ENCODE measurements around the gene LOXL3. TPM values are rescaled to one million over a fixed set of nuclear protein-coding genes. Genes with fewer than 3 reads are reported as not detected.
A peak's percentile ranks its signal among the peaks of the same experiment; 100 is the strongest.

Gene LOXL3
- total RNA-seq, 1 donor from 2014 or later, result 24.2 TPM

DNA sequence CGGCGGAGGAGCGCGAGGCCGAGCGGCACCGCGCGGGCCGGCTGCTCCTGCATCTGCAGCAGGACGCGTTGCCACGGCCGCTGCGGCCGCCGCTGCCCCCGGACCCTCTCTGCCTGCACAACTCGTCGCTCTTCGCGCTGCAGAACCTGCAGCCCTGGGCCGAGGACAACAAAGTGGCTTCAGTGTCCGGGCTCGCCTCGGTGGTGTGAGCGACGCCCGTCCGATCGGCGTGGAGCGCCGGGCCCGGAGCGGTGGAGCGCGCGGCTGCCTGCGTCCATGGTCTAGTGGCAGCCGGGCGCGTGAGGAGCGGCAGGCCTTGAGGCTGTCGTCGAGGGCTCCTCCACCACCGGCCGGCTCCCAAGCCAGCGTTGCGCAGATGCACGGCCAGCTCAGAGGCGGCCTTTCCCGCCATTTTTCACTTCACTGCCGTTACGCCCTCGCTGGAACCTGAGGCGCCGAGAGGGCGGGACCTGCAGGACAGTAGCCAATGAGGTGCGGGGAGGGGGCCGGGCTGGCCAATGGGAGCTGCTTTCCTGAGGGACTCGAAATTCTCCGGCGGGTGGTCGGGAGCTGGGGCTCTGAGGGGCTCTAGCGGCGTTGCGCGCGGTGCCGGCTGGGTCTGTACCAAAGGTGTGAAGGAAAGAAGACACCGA lies 37.6 kb downstream of the LOXL3 start:
- peaks cover 21% of the 10 kb centered on the region for H3K4me1 ChIP-seq
- Mint-ChIP-seq H3K4me3 (peak overlapping the region; percentile 55), H3K27me3 (ENCODE audit: insufficient read depth, low read depth) (peaks cover 77% of the 10 kb centered on the region), H3K27ac (no peak overlapping the region), H3K36me3 (peaks cover 5% of the 10 kb centered on the region), H3K9me3 (peaks cover 8% of the 10 kb centered on the region), H3K4me1 (peaks cover 19% of the 10 kb centered on the region)
- no peak overlapping the region for H3K9ac ChIP-seq
- H3K79me2 ChIP-seq (ENCODE audit: low read depth), result no peaks in the 10 kb centered on the region
- H4K20me1 ChIP-seq (ENCODE audit: low read depth), result peaks cover 26% of the 10 kb centered on the region
- no peak overlapping the region for H3K27ac ChIP-seq
- peak overlapping the region; percentile 25 for H3K4me3 ChIP-seq
- no peaks in the 10 kb centered on the region for H3K9me3 ChIP-seq (ENCODE audit: low read depth)
- H2AFZ ChIP-seq (replicated peaks), result peak overlapping the region; percentile 74
- H3F3A ChIP-seq (ENCODE audit: low read depth), result peaks cover 34% of the 10 kb centered on the region
- H3K36me3 ChIP-seq, result no peaks in the 10 kb centered on the region
- H3K4me2 ChIP-seq, result peak overlapping the region; percentile 69
- TF ChIP-seq EZH2 (IDR thresholded peaks at IDR 0.05) (peak; percentile 86), EZH2phosphoT487 (IDR thresholded peaks at IDR 0.05) (peak; percentile 80)
- TF ChIP-seq, protein P1, sequence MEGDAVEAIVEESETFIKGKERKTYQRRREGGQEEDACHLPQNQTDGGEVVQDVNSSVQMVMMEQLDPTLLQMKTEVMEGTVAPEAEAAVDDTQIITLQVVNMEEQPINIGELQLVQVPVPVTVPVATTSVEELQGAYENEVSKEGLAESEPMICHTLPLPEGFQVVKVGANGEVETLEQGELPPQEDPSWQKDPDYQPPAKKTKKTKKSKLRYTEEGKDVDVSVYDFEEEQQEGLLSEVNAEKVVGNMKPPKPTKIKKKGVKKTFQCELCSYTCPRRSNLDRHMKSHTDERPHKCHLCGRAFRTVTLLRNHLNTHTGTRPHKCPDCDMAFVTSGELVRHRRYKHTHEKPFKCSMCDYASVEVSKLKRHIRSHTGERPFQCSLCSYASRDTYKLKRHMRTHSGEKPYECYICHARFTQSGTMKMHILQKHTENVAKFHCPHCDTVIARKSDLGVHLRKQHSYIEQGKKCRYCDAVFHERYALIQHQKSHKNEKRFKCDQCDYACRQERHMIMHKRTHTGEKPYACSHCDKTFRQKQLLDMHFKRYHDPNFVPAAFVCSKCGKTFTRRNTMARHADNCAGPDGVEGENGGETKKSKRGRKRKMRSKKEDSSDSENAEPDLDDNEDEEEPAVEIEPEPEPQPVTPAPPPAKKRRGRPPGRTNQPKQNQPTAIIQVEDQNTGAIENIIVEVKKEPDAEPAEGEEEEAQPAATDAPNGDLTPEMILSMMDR (IDR thresholded peaks at IDR 0.05), result no peak
- DNase-seq (ENCODE audit: low spot score), result peak; percentile 82
- peaks cover 100% of the 10 kb centered on the region for H3K27me3 ChIP-seq

DNA sequence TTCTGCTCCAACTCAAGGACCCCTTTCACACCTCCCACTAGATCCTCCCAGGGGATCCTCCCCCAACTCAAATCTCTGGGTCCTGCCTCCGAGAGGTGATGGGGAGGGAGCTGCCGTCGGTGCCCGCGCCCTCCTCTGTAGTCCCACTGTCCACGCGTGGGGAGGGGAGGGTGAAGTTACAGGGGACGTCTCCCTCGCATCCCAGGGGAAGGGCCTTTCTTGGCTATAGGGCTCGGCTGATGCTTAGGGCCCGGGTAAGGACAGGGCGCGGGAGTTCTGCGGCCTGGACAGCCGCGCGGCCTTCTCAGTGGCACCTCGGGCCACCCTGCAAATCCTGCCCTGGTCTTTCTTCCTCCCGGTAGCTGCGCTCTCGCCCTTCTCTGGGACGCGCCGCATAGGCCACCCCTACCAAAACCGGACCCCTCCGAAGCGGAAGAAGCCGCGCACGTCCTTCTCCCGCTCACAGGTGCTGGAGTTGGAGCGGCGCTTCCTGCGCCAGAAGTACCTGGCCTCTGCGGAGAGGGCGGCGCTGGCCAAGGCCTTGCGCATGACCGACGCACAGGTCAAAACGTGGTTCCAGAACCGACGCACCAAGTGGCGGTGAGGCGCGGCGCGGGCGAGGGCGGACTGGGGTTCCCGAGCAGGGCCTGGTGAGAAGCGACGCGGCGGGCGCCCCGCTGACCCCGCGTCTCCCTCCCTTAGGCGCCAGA lies 38.3 kb downstream of the LOXL3 start:
- H3K79me2 ChIP-seq (ENCODE audit: low read depth), result no peaks in the 10 kb centered on the region
- H3K27me3 ChIP-seq, result peaks cover 100% of the 10 kb centered on the region
- TF ChIP-seq EZH2phosphoT487 (IDR thresholded peaks at IDR 0.05) (peak; percentile 96), EZH2 (IDR thresholded peaks at IDR 0.05) (peak; percentile 95)
- TF ChIP-seq, protein P1 (IDR thresholded peaks at IDR 0.05), result no peak
- H3K4me1 ChIP-seq, result peaks cover 21% of the 10 kb centered on the region
- no peaks in the 10 kb centered on the region for H3K36me3 ChIP-seq
- Mint-ChIP-seq H3K27ac (no peak overlapping the region), H3K9me3 (peaks cover 10% of the 10 kb centered on the region), H3K27me3 (ENCODE audit: insufficient read depth, low read depth) (peaks cover 81% of the 10 kb centered on the region), H3K4me1 (peaks cover 19% of the 10 kb centered on the region), H3K4me3 (peak overlapping the region; percentile 70), H3K36me3 (peaks cover 5% of the 10 kb centered on the region)
- no peaks in the 10 kb centered on the region for H3K9me3 ChIP-seq (ENCODE audit: low read depth)
- H3K9ac ChIP-seq, result no peak overlapping the region
- H3K27ac ChIP-seq, result no peak overlapping the region
- DNase-seq (ENCODE audit: low spot score), result peak; percentile 55
- H3K4me2 ChIP-seq, result peak overlapping the region; percentile 69
- peak overlapping the region; percentile 74 for H2AFZ ChIP-seq (replicated peaks)
- peaks cover 26% of the 10 kb centered on the region for H4K20me1 ChIP-seq (ENCODE audit: low read depth)
- H3K4me3 ChIP-seq, result peak overlapping the region; percentile 32
- H3F3A ChIP-seq (ENCODE audit: low read depth), result peaks cover 34% of the 10 kb centered on the region

DNA sequence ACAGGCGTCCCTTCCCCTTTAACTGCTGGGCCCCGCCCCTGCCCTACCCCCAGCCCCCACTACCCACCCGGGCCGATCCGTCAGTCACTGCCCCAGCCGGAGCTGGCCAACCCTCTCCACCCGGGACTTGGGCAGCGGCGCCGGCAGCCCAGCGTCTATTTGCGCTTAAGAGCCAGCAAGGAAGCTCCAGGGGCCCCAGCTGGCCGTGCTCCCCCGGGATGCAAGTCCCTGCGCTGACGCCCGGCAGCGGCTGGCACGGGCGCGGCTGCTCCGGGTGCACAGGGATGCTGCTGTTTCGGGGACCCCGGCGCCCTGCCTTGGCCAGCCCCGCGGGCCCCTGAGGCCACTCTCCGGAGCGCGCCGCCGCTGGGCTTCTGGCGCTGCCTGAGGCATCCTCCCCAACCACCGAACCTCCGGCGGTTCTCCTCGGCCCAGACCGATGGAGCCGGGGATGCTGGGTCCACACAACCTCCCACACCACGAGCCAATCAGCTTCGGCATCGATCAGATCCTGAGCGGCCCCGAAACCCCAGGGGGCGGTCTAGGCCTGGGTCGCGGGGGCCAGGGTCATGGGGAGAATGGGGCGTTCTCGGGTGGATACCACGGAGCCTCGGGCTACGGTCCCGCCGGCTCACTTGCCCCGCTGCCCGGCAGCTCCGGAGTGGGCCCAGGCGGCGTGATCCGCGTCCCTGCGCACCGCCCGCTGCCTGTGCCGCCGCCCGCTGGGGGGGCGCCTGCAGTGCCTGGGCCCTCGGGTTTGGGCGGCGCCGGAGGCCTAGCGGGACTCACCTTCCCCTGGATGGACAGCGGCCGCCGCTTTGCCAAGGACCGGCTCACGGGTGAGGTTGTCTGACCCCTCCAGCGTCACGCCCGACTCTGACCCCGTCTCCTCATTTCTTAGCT lies 39.1 kb downstream of the LOXL3 start, which contains the start of gene TLX2:
TSS of gene TLX2 (plus strand) at position 83 of the 903 bp plus-strand sequence. CDS start at position 440, 357 bp downstream.
- Mint-ChIP-seq H3K4me1 (peaks cover 19% of the 10 kb centered on the region), H3K9me3 (peaks cover 10% of the 10 kb centered on the region), H3K4me3 (peak within 1 kb of the TSS; percentile 70), H3K36me3 (peaks cover 5% of the 10 kb centered on the region), H3K27me3 (ENCODE audit: insufficient read depth, low read depth) (peaks cover 79% of the 10 kb centered on the region), H3K27ac (no peak within 1 kb of the TSS)
- TF ChIP-seq EZH2phosphoT487 (IDR thresholded peaks at IDR 0.05) (peak; percentile 88), EZH2 (IDR thresholded peaks at IDR 0.05) (peak; percentile 85)
- TF ChIP-seq, protein P1 (IDR thresholded peaks at IDR 0.05), result no peak
- Histone ChIP-seq H3K36me3 (no peaks in the 10 kb centered on the region), H3F3A (ENCODE audit: low read depth) (peaks cover 41% of the 10 kb centered on the region), H4K20me1 (ENCODE audit: low read depth) (peaks cover 26% of the 10 kb centered on the region), H3K4me2 (peak within 1 kb of the TSS; percentile 73), H3K4me3 (peak within 1 kb of the TSS; percentile 32), H3K79me2 (ENCODE audit: low read depth) (no peaks in the 10 kb centered on the region), H3K9me3 (ENCODE audit: low read depth) (no peaks in the 10 kb centered on the region), H2AFZ (replicated peaks) (no peak within 1 kb of the TSS), H3K27ac (no peak within 1 kb of the TSS), H3K27me3 (peaks cover 100% of the 10 kb centered on the region), H3K9ac (no peak within 1 kb of the TSS), H3K4me1 (peaks cover 21% of the 10 kb centered on the region)
- peak; percentile 66 for DNase-seq (ENCODE audit: low spot score)
